ENCODE results near the gene C1QTNF1. TPM values are rescaled to one million over a fixed set of nuclear protein-coding genes. Genes with fewer than 3 reads are reported as not detected.

C1QTNF1 gene
- total RNA-seq, 6 experiments from 2014 or later = 8.0 to 15.0 (median 8.6) TPM

- H3K9me3 Mint-ChIP-seq = no peaks in the 10 kb centered on the region
- no peak overlapping the region for H3K27ac Mint-ChIP-seq
- peaks cover 19% of the 10 kb centered on the region for H3K36me3 Mint-ChIP-seq (ENCODE audit: low read depth)
- DNase-seq = no peak
- TF ChIP-seq CTCF (IDR thresholded peaks at IDR 0.05) = no peak
- H3K4me3 Mint-ChIP-seq = no peak overlapping the region
- no peaks in the 10 kb centered on the region for H3K4me1 Mint-ChIP-seq (ENCODE audit: low read depth)
- no peaks in the 10 kb centered on the region; the same call in 1 of the 2 replicates for H3K27me3 Mint-ChIP-seq (ENCODE audit: insufficient read depth)
Observed at GRCh38 chr17:78999056-78999768, 24.8 kb upstream of the C1QTNF1 start.

DNA sequence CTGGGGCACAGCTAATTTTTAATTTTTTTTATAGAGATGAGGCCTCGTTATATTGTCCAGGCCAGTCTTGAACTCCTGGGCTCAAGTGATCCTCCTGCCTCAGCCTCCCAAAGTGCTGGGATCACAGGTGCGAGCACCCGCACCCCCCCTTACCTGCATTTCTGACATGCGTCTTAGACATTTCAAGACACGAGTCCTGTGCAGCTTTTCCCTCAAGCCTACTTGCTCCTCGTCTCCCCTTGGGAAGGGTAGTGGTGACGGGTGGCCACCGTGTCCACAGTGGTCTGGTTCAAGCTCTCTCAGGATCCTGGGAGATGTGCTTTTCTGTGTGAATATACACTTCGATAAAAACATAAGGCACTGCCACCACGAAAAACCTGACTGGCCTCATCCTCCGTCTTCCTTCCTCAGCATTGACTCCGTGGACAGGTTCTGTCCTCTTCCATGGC lies 24.0 kb upstream of the C1QTNF1 start:
- no peak overlapping the region for H3K4me3 Mint-ChIP-seq
- no peak for DNase-seq
- no peak for TF ChIP-seq CTCF (IDR thresholded peaks at IDR 0.05)
- H3K27me3 Mint-ChIP-seq (ENCODE audit: insufficient read depth) = no peaks in the 10 kb centered on the region; the same call in 1 of the 2 replicates
- no peaks in the 10 kb centered on the region for H3K9me3 Mint-ChIP-seq
- H3K36me3 Mint-ChIP-seq (ENCODE audit: low read depth) = peaks cover 19% of the 10 kb centered on the region
- H3K4me1 Mint-ChIP-seq (ENCODE audit: low read depth) = no peaks in the 10 kb centered on the region
- H3K27ac Mint-ChIP-seq = no peak overlapping the region

DNA sequence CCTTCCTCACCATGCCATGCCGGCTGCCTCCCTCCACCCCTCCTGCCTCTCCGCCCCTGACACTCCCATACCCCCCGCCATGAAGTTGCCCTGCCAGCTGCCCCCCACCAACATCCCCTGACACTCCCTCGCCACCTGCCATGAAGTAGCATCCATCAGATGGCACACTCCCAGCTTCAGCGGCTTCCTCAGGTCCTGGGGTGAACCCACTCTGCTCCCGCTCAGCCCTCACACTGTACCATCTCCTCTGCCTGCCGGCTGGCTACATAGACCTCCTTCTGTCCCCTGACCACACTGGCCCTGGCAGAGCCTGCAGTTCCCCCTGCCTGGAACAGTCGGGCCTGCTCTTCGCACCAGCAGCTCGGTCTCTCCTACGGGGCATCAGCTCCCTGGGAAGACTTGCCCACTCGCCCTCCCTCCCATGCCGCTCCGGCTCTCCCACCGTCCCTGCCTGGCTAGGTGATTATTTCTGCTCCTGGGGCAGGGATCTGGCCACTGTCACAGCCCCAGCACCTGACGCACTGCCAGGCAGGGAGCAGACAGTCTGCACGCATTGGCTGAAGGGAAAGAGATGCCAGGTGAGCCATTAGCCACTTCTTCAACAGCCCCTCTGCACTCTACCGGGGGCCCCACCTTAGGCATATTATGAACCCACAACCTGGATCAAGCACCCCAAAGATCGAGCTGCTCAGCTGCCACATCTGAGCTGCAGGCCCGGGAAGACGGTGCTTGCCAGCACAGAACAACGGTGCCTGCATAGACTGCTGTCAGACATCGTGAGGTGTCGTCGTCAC lies 23.4 kb upstream of the C1QTNF1 start:
- Mint-ChIP-seq H3K36me3 (ENCODE audit: low read depth) (peaks cover 15% of the 10 kb centered on the region), H3K27ac (no peak overlapping the region), H3K4me3 (no peak overlapping the region), H3K27me3 (ENCODE audit: insufficient read depth) (no peaks in the 10 kb centered on the region), H3K4me1 (ENCODE audit: low read depth) (no peaks in the 10 kb centered on the region), H3K9me3 (no peaks in the 10 kb centered on the region)
- no peak for TF ChIP-seq CTCF (IDR thresholded peaks at IDR 0.05)
- DNase-seq = no peak

DNA sequence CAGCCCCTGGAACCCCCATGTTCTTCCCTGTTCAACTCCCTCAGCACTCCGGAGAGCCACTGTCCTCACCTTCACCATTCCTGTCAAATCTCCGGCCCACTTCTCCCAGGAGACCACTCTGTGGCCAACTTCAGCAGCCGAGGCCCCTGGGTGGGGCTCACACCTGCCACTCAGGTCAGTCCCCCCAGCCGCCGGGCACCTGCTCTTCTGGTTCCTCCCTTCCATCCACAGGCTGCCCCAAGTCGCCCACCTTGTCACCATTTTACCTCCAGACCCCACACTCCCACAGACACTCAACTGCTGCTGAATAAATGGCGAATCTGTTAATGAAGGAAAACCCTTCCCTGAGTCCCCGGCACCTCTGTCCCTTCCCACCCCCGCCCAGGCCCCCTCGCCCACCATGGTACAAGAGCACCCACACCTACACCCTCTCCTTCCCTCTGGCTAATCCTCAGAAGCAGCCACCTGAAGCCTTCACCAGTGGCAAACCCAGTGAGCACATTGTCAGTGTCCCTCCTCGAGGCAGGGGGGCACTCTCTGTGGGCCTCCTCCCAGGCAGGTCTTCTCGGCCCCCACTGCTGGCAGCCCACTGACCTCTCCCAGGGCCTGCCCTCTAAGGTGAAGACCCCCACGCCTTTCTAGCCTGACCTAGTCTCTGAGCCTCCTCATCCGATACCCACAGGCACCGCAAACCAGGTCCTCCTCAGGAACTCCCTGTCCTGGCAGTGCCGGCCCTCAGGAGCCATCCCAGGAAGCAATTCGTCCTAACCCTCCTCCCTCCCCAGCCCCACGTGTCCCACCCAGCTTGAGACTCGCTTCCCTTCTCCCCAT lies 22.6 kb upstream of the C1QTNF1 start:
- no peak for DNase-seq
- H3K27ac Mint-ChIP-seq = no peak overlapping the region
- H3K4me1 Mint-ChIP-seq (ENCODE audit: low read depth) = no peaks in the 10 kb centered on the region; the same call in 1 of the 2 replicates

More for the DNA sequence above, 22.6 kb upstream of the C1QTNF1 start:
- H3K4me3 Mint-ChIP-seq = no peak overlapping the region
- H3K27me3 Mint-ChIP-seq (ENCODE audit: insufficient read depth) = no peaks in the 10 kb centered on the region; the same call in 1 of the 2 replicates
- no peak for TF ChIP-seq CTCF (IDR thresholded peaks at IDR 0.05)
- H3K36me3 Mint-ChIP-seq (ENCODE audit: low read depth) = peaks cover 12% of the 10 kb centered on the region
- H3K9me3 Mint-ChIP-seq = no peaks in the 10 kb centered on the region

Data from HFFc6 (cell line).